KOPT-K1 (cell line): Measurements from ENCODE around the gene BORCS5.
A peak's percentile ranks its signal among the peaks of the same experiment; 100 is the strongest.
"Not testable (repeated sequence)": the region's sequence is repeated elsewhere in the genome, so short reads cannot be mapped to it uniquely, and the experiment has no call there.

Experiments
- H3K27ac ChIP-seq: fragments of 200-600 bp; sonication (generic); 2 replicates; pipeline ENCODE4 v1.5.1; 2016; ENCODE audit warnings: antibody characterized with exemption, mild to moderate bottlenecking, low read depth, low read length; ENCODE audit not compliant: poor library complexity, severe bottlenecking
- H3K36me3 ChIP-seq: fragments of 200-600 bp; sonication (generic); 2 replicates; pipeline ENCODE4 v1.5.1; 2017; ENCODE audit warnings: antibody characterized with exemption, mild to moderate bottlenecking, low read length, moderate library complexity; ENCODE audit not compliant: insufficient read depth
- H3K9me3 ChIP-seq: fragments of 200-600 bp; sonication (generic); 2 replicates; pipeline ENCODE4 v1.5.1; 2017; ENCODE audit warnings: antibody characterized with exemption, low read length, mild to moderate bottlenecking; ENCODE audit not compliant: insufficient read depth, poor library complexity, severe bottlenecking

Gene BORCS5

DNA sequence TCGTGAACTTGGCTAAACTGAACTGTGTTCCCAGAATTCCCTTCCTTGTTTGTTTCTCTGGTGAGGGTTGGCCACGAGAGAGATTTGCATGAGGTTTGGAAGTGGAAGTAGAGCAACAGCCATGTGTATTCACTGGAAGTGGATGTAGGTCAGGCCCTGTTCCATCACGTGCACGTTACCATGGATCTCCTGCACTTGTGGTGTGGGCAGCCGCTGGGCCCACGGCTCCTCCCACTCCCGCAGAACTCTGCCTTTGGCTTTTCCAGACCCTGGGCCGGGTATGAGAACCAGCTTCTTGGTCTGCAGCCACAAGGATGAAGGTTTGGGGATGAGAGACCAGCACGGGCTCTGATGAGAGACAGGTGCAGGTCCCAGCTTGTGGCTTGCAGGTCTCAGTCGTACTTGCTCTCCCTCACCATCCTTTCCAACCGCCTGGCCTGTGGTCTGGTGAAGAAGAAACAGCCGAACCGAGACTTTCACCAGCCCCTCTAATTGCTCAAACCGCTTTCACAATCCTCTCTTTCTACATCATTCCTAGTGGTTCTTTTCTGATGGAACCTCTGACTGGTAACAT, 110.9 kb downstream of the BORCS5 start:
- H3K27ac ChIP-seq: peak overlapping the region; percentile 86
- H3K36me3 ChIP-seq: no peaks in the 10 kb centered on the region

DNA sequence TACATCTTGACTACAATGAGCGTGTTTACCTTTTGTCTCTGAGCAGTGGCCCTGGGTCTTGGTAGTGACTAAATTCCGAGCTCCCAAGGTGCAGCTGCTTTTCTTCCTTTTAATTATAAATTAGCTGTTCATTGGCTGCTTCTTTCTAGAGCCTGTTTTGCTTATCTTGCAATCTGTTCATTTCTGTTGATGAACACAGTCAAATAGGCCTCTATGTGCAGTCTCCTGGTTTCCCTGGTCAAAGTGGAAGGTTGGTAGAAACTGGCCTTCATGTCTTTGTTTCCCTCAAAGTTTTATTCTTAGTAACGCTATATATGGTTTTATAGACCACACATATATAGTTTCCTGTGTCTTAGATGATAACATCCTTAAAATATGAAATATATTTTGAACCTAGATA, 111.7 kb downstream of the BORCS5 start:
- Histone ChIP-seq H3K9me3 (no peaks in the 10 kb centered on the region), H3K27ac (peak overlapping the region; percentile 86), H3K36me3 (no peaks in the 10 kb centered on the region)

More for the DNA sequence above, 110.9 kb downstream of the BORCS5 start:
- H3K9me3 ChIP-seq: no peaks in the 10 kb centered on the region

DNA sequence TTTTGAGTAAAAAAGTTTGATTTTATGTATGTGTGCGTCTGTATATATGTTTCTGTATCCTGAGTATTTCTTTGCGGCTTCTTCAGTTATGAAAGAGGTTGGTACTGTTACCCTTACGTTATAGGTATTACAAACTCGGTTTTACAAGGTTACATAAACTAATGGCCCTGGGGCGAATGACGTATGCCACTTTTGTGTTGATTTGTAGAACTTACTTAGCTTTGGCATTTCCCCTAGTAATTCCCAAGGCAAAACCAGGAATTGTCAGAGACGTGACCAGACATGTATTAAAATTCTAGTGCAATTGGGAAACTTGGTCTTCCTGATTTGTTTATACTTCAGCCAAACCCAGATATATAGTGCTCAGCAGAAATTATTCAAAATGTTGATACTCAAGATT, 112.5 kb downstream of the BORCS5 start:
- peak overlapping the region; percentile 86 for H3K27ac ChIP-seq
- H3K9me3 ChIP-seq: no peaks in the 10 kb centered on the region
- no peaks in the 10 kb centered on the region for H3K36me3 ChIP-seq

DNA sequence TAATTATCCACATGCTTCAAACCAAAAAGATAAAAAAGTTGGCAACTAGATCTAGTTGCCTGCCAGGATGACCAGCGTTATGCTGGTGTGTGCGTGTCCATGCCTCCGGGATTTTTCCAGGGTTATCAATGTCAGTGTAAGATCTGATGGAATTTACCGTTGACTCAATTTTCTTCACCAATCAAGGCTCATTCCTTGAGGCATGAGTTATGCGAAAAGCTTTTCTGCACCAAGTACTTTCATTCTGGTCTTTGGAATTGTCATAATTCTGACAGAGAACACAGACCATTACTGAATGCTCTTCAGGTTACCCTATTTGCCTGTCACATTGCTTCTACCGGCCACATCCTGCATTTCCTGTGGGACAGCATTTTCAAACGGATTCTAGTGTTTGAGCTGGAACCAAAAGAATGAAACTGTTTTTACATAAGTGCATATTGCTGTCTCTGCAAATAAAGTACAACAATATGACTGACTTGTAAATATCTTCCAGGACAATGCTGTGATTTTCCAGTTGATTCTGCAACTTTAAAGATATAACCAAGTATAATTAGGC, 114.0 kb downstream of the BORCS5 start:
- no peaks in the 10 kb centered on the region for H3K9me3 ChIP-seq
- H3K36me3 ChIP-seq: no peaks in the 10 kb centered on the region
- no peak overlapping the region for H3K27ac ChIP-seq

DNA sequence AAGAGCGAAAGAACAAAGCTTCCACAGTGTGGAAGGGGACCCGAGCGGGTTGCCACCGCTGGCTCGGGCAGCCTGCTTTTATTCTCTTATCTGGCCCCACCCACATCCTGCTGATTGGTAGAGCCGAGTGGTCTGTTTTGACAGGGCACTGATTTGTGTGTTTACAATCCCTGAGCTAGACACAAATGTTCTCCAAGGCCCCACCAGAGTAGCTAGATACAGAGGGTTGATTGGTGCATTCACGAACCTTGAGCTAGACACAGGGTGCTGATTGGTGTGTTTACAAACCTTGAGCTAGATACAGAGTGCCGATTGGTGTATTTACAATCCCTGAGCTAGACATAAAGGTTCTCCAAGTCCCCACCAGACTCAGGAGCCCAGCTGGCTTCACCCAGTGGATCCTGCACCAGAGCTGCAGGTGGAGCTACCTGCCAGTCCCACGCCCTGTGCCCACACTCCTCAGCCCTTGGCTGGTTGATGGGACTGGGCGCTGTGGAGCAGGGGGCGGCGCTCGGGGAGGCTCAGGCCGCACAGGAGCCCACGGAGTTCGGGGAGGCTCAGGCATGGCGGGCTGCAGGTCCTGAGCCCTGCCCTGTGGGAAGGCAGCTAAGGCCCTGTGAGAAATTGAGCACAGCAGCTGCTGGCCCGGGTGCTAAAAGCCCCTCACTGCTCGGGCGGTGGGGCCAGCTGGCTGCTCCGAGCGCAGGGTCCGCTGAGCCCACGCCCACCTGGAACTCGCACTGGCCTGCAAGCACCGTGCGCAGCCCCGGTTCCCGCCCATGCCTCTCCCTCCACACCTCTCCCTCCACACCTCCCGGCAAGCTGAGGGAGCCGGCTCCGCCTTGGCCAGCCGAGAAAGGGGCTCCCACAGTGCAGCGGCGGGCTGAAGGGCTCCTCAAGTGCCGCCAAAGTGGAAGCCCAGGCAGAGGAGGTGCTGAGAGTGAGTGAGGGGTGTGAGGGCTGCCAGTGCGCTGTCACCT, 115.4 kb downstream of the BORCS5 start:
- not testable (repeated sequence) for H3K27ac ChIP-seq, H3K9me3 ChIP-seq, H3K36me3 ChIP-seq

DNA sequence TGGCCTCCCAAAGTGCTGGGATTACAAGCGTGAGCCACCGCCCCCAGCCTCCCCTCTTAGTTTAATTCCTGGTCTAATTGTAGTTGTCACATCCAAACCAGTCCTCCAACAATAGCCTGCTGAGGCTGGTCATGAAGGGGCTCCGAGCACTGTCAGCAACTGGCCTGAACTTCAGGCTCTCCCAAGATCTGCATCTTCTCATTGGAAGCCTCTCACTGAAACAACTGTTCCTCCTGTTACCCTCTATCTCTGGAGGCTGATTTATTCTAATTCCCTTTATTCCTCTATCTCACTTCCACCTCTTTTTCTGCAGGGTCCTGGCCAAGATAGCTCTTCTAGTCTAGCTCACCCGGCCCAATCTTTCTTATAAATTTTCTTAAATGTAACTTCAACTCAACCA, 116.3 kb downstream of the BORCS5 start:
- peaks cover 6% of the 10 kb centered on the region; the same call in 1 of the 2 replicates for H3K36me3 ChIP-seq
- H3K9me3 ChIP-seq: no peaks in the 10 kb centered on the region
- no peak overlapping the region for H3K27ac ChIP-seq

DNA sequence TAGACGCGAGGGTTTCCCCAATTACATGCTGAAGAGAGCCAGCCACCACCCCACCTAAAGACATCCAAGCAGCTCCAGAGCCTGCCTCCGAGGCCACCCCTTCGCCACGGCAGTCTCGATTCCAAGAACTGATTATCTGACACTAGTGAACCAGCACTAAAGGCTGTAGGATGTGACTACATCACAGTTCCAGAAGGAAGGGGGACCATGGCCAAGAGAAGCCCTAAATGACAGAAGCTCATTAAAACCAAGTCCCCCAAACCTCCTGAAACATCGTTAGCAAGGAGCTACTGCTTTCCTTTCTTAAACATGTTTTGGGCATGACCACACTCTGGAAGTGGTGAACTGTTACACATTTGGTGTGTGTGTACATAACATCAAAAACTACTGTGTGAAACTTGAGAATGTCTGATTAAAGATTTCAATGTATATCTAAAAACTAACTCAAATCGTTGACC, 117.6 kb downstream of the BORCS5 start:
- H3K36me3 ChIP-seq: peaks cover 6% of the 10 kb centered on the region; the same call in 1 of the 2 replicates
- H3K9me3 ChIP-seq: no peaks in the 10 kb centered on the region
- H3K27ac ChIP-seq: no peak overlapping the region

DNA sequence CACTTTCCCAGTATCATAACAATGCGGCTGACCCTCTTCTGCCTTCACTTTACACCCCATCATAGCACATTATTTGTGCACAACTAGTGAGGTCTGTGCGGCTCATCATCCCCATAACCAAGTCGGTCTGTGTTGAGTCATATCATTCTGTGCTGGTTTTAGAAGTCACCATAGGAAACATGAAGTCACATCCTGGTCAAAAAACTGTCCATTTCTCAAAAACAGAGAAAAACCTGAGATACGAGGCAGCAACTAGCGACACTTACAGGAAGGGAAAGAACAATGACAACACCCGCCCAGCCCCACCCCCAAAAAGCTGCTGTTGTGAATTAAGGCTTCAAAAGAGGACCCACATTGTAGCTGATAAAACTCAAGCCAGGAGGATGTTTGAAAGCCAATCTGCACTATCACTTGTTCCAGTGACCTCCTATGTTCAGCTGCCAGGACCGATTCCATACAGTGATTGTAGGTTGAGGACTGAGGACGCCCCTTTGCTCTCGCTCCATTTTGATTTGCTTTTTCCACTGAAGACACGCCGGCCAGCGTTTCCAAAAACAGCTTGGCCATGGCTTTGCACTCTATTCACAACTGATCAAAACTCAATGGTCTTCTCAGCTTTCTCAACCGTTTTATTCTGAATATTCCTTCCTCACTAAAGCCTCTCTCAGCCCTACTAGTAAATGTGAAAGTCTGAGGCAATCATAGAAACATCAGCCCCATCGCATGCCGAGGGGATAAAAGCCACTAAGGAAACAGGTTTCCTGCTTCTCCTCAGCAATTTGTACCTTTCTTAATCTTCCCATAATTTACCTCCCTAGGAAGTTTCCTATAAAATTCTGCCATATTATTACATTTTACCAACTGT, 118.3 kb downstream of the BORCS5 start:
- Histone ChIP-seq H3K9me3 (no peaks in the 10 kb centered on the region), H3K36me3 (peaks cover 6% of the 10 kb centered on the region; the same call in 1 of the 2 replicates), H3K27ac (no peak overlapping the region)

DNA sequence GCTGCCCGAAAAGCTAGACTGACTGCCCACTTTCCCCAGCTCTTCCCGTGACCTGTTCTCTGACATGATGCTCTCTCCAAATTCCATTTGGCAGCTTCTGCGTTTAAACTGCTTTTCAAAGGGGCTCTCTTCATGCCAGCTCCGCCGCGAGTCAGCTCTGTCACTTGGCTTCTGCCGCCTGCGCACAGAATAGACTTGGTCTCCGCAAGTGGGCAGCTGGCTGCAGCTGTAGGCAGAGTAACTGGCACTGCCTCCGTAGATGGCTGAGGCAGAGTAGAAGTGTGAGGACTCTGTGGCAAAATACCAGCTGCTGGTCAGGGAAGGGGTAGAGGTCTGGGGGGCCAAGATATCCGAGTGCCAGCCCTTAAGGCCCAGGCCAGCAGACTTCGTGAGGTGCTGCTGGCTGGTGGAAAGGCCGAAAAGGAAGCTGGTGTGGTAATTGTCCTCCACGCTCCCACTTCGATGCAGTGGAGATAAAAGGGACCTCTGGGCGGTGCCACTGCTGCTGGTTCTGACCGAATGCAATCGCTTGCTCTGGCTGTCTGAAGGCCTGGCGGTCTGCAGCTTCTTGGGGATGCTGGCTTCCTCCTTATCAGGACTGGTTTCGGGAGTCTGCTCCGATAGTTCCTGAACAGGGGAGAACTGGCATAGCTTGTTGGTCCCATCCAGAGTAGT, 120.1 kb downstream of the BORCS5 start:
- no peaks in the 10 kb centered on the region for H3K9me3 ChIP-seq
- H3K36me3 ChIP-seq: peaks cover 6% of the 10 kb centered on the region; the same call in 1 of the 2 replicates
- no peak overlapping the region for H3K27ac ChIP-seq

DNA sequence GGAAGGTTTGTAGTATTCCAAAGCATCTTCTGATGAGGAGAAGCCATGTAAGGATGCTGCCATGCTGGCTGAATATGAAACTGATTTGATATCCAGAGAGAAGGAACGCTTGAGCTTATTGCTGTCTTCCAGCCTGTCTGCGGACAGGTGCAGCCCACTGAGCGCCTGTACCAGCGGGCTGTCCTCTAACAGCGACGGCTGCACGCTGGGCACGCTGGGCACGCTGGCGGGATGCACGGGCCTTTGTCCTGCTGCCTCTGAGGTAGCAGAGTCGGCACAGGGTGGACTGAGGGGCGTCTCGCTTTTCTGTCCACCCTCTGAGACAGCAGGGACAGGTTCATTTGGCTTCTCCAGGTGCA, 120.6 kb downstream of the BORCS5 start:
- Histone ChIP-seq H3K27ac (no peak overlapping the region), H3K9me3 (no peaks in the 10 kb centered on the region), H3K36me3 (peaks cover 6% of the 10 kb centered on the region; the same call in 1 of the 2 replicates)

DNA sequence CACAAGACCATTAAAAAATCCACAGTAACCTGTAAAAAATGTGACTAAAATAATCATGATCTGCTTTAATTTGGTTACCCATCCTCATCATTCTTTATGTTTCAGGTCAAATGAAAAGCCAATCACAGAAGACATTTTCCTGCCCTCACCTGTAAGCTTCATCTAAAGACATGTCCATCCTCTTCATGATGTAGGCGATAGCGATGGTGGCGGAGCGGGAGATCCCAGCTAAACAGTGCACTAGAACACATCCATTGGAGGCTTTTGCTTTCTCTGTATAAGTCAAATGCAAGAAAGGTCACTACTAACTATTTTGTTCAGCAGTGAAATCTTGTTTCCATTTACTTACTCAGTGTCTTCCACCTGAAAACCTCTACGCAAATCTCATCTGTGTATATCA, 123.2 kb downstream of the BORCS5 start:
- Histone ChIP-seq H3K9me3 (no peaks in the 10 kb centered on the region), H3K27ac (no peak overlapping the region), H3K36me3 (peaks cover 6% of the 10 kb centered on the region; the same call in 1 of the 2 replicates)

DNA sequence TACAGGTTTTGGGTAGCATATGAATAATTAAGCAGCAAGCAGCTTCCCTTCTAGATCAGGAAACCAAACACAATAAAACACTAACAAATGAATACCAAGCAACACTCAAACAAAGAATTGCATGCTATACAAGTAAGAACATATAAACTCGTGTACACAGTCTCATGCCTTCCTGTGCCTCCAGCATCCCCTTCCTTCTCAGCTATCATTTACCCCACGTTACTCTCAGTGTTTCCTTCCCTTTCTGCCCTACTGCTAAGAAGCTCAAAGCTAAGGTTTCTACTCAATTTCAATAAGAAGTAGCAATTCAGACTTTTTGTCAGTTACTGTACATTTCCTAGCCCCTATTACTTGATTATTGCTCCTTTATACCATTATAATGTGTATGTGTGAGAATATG, 124.8 kb downstream of the BORCS5 start:
- Histone ChIP-seq H3K36me3 (peaks cover 6% of the 10 kb centered on the region; the same call in 1 of the 2 replicates), H3K9me3 (no peaks in the 10 kb centered on the region), H3K27ac (peak overlapping the region; percentile 81)

DNA sequence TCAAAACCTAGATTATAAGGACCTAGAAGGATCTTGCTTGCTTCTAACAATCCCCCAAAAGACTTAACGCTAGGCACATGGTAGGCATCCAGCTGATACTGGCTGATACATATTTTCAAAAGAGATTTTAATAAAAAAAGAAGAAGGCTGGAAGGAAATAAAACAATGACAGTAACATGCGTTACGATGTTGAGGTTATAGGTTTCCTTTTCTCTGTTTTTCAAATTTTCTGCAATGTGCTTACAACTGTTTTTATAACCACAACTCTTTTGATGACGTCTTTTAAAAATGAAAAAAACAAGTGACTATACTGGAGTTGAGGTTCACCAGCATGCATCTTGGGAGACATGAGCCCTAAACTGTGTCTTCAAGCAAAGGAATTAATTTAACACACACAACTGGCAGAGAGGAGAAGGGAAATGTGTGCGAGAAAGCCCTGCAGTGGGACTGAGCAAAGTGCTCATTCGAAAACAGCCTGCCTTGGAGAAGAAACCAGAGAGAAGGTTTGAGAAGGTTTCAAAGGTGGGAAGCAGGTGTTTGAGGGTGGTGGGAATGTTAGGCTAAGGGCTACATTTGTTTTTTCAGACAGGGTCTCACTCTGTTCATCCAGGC, 125.4 kb downstream of the BORCS5 start:
- H3K9me3 ChIP-seq: no peaks in the 10 kb centered on the region
- H3K36me3 ChIP-seq: peaks cover 3% of the 10 kb centered on the region; the same call in 1 of the 2 replicates
- H3K27ac ChIP-seq: peak overlapping the region; percentile 81

DNA sequence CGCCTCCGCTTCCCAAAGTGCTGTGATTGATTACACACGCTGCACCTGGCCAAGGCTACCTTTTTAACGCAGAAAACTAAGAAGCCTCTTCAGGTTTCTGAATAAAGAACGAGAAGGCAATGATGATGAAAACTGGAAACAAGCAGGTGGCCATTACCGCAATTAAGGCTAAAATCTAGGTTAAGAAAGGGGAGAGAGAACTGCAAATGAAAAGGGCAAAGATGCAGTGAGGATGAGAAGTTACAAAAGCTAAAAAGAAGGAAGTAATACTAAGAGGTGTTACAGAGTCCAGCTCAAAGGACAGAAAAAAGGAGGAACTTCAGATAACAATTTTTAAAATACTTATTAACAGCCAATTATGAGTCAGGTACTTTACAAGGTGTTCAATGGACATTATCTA, 126.1 kb downstream of the BORCS5 start:
- Histone ChIP-seq H3K9me3 (no peaks in the 10 kb centered on the region), H3K27ac (peak overlapping the region; percentile 81), H3K36me3 (no peaks in the 10 kb centered on the region)
